NCI-H345 (cell line): ENCODE results near the gene TMEM132E.
A peak's percentile ranks its signal among the peaks of the same experiment; 100 is the strongest.

Experiments used
- DNase-seq: peaks from one replicate; lab custom pipeline; 2025; lab: John Stamatoyannopoulos, UW

TMEM132E gene

GRCh38 chr17:34665150-34665806 is 85.9 kb downstream of the TMEM132E start:
- DNase-seq, result no peak

DNA sequence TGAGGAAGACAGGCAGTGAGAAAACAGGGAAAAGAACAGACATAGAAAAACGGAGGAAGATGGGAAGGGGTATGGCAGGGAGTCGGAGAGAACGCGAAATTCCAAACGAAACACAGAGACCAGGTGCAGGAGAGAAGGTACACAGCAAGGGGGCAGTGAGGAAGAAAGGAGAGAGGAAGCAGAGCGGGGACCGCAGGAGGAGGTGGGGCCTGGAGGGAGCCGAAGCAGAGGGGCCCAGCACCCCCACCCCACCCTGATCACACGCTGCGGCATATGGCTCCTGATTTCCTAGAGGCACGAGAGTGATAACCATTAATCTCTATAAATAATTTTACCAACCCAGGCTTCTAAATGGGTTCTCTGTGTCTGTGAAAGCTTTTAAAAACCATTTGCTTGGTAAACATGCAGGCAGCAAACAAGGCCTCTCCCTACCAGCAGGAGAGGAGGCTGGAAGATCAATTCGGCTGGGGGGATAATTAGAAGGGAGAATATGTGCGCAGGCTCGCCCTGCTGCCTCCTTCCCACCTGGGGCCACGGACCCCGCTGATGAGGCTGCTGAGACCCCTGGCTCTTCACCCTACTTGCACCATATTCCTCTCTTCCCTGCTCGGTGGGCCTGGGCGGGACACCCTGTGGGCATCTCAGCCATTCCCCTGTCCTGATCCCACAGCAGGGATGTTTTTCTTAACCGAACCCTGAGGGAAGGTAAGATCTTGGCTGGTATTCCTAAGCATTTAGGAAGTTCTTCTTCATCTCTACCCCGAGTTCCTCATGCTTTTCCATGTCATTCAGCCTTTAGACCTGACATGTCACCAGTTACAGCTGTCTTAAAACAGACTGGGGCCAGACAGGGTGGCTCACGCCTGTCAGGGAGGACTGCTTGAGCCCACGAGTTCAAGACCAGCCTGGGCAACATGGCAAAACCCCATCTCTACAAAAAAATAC is 86.7 kb downstream of the TMEM132E start:
- no peak for DNase-seq

DNA sequence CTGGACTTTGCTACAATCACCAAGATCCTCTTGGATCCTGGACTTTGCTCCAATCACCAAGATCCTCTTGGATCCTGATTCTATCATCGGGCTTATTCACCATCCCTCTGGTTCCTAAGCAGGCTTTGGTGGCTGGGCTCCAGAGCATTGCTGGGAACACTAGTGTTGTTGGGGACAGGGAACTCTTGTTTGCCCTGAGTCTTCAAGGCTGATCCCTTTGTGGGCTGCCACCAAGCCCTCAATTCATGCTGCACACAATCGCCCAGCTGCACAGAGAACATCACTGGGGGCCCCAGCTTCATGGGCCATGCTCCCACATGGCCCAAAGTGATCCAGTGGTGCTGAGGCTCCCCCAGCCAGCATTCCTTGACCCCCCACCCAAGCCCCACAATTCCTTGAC is 88.3 kb downstream of the TMEM132E start:
- no peak for DNase-seq

- DNase-seq, result no peak
These were observed 88.8 kb downstream of the TMEM132E start for GRCh38 chr17:34668206-34668605.

DNA sequence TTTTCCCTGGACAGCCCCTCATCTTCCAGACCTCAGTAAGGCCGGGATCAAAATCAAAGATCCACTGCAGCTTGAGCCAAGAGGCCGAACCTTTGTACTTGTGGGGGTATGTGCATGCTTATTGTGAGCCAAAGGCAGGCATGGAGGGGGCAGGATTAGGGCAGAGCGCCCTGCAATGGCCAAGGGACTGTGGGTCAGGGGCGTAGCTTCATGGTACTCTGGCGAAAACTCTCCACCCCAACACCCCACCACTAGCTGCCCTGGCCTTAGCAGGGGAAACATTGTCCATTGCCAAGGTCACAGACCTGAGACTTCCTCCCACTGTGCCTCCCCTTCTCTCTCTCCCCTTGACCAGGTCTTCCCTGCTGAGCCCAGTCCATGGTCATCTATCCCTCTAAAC is 90.1 kb downstream of the TMEM132E start:
- no peak for DNase-seq

DNA sequence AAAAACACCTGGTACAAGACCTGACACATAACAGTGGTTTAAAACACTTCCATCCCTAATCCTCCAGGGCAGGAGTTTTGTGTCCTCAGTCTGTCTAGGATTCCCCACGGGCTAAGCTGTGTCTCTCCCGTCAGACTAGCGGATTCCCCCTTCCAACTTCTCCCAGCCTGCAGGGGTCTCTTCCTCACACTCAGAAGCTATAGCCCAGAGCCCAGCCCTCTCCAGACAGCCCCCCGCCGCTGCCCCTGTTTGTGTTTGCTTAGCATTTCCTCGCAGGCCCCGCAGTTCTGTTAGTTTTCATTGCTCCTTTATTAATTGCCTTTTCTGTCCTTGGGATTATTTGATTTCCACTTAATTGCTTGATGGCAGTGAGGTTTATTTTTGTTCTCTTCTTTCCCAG is 91.2 kb downstream of the TMEM132E start:
- no peak for DNase-seq

DNA sequence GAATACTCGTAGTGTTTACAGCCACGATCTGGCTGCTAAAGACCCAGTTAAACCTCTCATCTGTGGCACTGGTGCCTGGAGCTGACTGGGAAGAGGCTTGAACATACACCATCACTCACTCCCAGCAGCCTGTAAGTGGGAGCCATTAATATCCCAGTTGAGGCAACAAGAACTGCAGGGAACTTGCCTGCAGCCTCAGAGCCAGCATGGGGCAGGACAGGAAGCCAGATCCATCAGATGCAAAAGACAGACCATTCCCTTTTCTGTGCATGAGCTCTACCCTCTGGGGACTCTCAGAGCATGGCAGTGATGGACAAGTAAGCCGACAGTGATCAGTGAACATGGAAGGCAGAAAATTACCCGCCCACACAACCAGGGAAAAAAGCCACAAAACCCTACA is 91.8 kb downstream of the TMEM132E start:
- no peak for DNase-seq

- DNase-seq, result no peak
These were observed 92.9 kb downstream of the TMEM132E start for GRCh38 chr17:34672176-34672785.

DNA sequence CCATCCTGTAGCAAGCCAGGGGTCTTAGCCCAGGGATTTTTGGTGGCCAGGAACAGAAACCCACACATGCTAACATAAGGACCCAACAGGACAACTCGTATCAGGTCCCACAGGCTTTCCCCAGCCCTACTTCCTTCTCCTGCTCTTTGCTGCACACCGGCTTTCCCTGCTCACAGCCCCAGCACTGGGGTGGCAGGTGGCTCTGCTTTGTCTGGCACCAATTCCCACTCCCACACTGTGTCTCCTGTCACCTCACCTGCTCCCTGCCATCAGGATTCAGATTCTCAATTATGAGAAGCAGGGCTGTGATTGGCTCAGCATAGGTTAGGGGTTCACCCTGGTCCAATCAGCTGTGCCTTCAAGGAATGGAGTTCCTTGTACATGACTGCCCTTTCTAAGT is 94.1 kb downstream of the TMEM132E start:
- no peak for DNase-seq

GRCh38 chr17:34673995-34674890 is 94.9 kb downstream of the TMEM132E start:
- no peak for DNase-seq

- no peak for DNase-seq
These were observed 95.8 kb downstream of the TMEM132E start for GRCh38 chr17:34675143-34675542.

GRCh38 chr17:34675605-34676004 is 96.2 kb downstream of the TMEM132E start:
- no peak for DNase-seq

DNA sequence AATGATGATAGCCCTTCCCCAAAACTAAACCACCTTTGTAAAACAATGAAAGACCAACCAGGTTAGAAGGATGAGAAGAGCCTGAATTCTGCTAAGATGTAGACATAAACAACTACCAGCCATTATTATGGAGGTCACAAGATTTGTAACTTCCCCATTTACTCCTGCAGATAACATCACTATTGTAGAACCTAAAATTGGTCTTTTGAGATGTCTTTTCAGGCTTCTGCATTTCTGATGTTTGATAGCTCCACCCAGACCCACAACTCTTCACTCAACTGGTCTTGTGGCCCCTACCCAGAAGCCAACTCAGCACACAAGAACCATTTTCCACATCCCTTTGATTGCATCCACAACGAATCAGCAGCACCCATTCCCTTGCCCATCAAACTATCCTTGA is 100.8 kb downstream of the TMEM132E start:
- DNase-seq, result no peak

GRCh38 chr17:34682305-34682704 is 102.9 kb downstream of the TMEM132E start:
- no peak for DNase-seq

DNA sequence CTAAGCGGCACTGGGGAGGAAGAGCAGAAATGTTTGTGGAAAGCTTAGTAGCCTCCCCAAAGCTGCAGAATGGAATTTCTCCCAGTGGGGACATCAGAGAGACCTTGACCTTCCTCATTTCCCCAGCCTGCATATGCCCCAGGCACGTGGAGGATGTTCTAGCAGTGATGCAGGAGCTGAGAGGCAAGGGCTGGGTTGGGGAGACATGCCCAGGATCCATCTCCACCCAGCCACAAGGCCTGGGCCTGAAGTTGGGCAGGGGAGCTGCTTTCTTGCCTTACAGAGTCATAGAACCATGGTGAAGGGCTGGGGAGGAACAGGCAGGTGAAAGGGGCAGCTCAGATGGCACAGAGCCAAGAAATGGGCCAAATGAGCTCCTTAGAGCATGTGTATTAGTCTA is 104.0 kb downstream of the TMEM132E start:
- DNase-seq, result peak; percentile 33
